Astrocyte of the hippocampus (primary cell): ENCODE data around the gene SUCO.
A peak's percentile ranks its signal among the peaks of the same experiment; 100 is the strongest.

Experiments
- DNase-seq: peaks from one replicate; pipeline ENCODE4 v3.0.0; 2011; ENCODE audit warnings: low read depth, low spot score

The SUCO gene

DNA sequence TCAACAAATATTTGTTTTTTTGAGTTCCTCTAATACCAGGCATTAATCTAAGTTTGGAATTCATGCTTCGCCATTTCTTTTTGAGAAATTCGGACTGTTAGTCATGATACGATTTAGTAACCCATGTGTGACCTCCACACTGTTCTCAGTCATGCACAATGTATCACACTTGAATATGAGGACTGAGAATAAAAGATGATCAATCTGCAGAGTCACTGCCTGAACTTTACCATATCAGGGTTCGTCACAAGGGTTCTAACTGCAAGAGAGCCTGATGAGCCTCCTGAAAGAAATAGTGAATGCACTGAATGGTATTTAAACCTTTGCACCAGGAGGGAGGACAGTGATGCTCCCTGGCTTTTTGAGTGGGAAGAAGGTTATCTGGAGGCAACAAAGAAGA, 115.0 kb downstream of the SUCO start:
- no peak for DNase-seq

- DNase-seq: no peak
Measured at GRCh38 chr1:172650474-172651193, 117.7 kb downstream of the SUCO start.

GRCh38 chr1:172653015-172653709, 120.2 kb downstream of the SUCO start:
- no peak for DNase-seq

DNA sequence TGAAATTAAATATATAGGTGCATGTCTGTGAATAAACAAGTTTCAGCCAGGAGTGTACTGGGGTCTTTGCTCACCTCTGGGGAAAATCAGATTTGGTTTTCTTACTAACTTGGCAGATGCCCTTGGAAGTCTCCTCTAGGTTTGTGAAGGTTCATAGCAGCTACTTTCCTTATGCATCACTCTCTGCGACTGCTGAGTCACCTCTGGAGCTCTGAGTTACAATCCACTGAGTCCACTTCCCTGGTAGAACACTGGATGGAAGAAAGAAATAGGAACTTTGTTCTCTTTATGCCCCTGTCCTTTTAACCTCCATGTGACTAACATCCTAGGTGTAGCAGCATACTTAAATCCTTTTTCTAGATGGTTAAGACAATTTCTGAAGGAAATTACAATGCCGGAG, 121.6 kb downstream of the SUCO start:
- peak; percentile 68 for DNase-seq

GRCh38 chr1:172656576-172656975, 123.6 kb downstream of the SUCO start:
- no peak for DNase-seq

DNA sequence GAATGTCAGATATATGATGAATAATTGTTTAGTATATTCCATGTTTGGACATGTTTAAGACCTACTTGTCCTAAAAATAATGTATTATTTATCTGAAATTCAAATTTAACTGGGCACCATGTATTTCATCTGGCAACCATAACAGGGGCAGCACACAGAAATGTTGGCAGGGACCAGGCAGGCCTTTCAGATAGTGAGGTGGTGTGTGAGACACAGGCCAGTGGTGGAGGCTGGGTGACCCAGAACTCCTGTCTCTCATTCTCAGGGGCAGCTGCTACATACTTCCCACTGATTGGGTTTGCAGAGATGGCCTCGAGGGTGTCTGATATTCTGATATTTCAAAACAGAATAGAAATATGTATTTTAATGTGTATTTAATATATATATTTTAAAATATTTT, 124.6 kb downstream of the SUCO start:
- no peak for DNase-seq

DNA sequence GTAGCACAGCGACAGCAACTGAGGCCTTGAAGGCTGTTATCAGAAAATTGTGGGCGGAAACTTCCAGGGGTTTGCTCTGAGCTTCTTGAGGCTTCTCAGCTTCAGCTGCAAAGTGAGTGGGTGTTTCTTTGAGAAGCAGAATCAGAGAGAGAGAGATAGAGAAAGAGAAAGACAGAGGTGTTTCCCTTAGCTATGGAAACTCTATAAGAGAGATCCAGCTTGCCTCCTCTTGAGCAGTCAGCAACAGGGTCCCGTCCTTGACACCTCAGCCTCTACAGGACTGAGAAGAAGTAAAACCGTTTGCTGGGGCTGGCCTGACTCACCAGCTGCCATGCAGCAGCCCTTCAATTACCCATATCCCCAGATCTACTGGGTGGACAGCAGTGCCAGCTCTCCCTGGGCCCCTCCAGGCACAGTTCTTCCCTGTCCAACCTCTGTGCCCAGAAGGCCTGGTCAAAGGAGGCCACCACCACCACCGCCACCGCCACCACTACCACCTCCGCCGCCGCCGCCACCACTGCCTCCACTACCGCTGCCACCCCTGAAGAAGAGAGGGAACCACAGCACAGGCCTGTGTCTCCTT, 126.0 kb downstream of the SUCO start, which contains the start of gene FASLG:
Gene FASLG (plus strand): TSS at position 233 of the 583 bp plus-strand sequence. CDS start 99 bp downstream, at position 332.
- no peak for DNase-seq

- no peak for DNase-seq
Measured at GRCh38 chr1:172661107-172661506, 128.2 kb downstream of the SUCO start.
